ENCODE data around the gene PHOX2B. TPM values are rescaled to one million over a fixed set of nuclear protein-coding genes. Genes with fewer than 3 reads are reported as not detected.

PHOX2B gene
- total and polyA plus RNA-seq, 12 donors, result not detected

DNA sequence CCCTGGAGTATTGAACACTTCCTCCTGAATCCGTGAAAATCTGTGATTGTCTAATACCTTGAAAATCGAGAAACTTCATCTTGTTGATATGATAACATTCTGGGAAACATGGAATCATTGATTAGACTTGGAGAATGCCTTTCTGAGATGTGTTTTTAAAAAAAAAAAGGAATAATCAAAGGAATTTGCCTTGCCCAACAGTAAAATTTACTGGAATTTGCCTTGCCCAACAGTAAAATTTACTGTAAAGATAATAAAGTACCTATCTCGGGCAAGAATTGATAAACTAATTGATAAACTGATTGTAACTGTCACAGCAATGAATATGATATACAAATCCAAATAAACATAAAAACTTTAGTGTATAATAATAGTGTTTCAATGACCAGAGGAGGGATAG lies 44.7 kb downstream of the PHOX2B start:
- no peak overlapping the region for H3K4me3 ChIP-seq
- WGBS, 2 donors, result 58 to 65% methylated on average over 3 of the region's 3 CpGs
- peaks cover 0 to 18% (median 0%) of the 10 kb centered on the region in 9 donors for H3K36me3 ChIP-seq
- no peaks in the 10 kb centered on the region for H3K9me3 ChIP-seq
- no peak for DNase-seq
- peaks cover 0 to 10% (median 0%) of the 10 kb centered on the region in 7 donors for H3K27me3 ChIP-seq
- H3K27ac ChIP-seq, result no peak overlapping the region
- intact Hi-C loops (cut with DNase I), result loop anchor here in 1 of 10 donors (1.0 kb wide), 1 partner anchor 41 kb away; no protein-coding TSS in a partner anchor
- no peaks in the 10 kb centered on the region for H3K4me1 ChIP-seq
- TF ChIP-seq, protein P1, sequence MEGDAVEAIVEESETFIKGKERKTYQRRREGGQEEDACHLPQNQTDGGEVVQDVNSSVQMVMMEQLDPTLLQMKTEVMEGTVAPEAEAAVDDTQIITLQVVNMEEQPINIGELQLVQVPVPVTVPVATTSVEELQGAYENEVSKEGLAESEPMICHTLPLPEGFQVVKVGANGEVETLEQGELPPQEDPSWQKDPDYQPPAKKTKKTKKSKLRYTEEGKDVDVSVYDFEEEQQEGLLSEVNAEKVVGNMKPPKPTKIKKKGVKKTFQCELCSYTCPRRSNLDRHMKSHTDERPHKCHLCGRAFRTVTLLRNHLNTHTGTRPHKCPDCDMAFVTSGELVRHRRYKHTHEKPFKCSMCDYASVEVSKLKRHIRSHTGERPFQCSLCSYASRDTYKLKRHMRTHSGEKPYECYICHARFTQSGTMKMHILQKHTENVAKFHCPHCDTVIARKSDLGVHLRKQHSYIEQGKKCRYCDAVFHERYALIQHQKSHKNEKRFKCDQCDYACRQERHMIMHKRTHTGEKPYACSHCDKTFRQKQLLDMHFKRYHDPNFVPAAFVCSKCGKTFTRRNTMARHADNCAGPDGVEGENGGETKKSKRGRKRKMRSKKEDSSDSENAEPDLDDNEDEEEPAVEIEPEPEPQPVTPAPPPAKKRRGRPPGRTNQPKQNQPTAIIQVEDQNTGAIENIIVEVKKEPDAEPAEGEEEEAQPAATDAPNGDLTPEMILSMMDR (IDR thresholded peaks at IDR 0.05), result no peak
- no peak for ATAC-seq

GRCh38 chr4:41702770-41703169 lies 45.8 kb downstream of the PHOX2B start:
- Histone ChIP-seq H3K9me3 (no peaks in the 10 kb centered on the region), H3K36me3 (peaks cover 0 to 28% (median 0%) of the 10 kb centered on the region in 9 donors), H3K4me1 (no peaks in the 10 kb centered on the region), H3K27me3 (peaks cover 0 to under 1% (median 0%) of the 10 kb centered on the region in 7 donors), H3K4me3 (no peak overlapping the region), H3K27ac (no peak overlapping the region)
- TF ChIP-seq, protein P1 (IDR thresholded peaks at IDR 0.05), result no peak
- 77 to 81% methylated on average over 4 of the region's 4 CpGs for WGBS, 2 donors
- DNase-seq (no peak), ATAC-seq (no peak)
- intact Hi-C loops (cut with DNase I), result loop anchor here in 1 of 10 donors (1.0 kb wide), 1 partner anchor 42 kb away; no protein-coding TSS in a partner anchor

- intact Hi-C loops (cut with DNase I), result no loop called here
These were observed 46.5 kb downstream of the PHOX2B start for GRCh38 chr4:41701983-41702382.

GRCh38 chr4:41696763-41697162 lies 51.8 kb downstream of the PHOX2B start:
- Histone ChIP-seq H3K4me1 (no peaks in the 10 kb centered on the region), H3K9me3 (no peaks in the 10 kb centered on the region), H3K36me3 (peaks cover 0 to 87% (median 3%) of the 10 kb centered on the region in 9 donors), H3K4me3 (no peak overlapping the region), H3K27ac (no peak overlapping the region), H3K27me3 (no peaks in the 10 kb centered on the region)
- ATAC-seq (no peak), DNase-seq (no peak)
- TF ChIP-seq, protein P1 (IDR thresholded peaks at IDR 0.05), result no peak
- WGBS, 2 donors, result 78 to 84% methylated on average over 4 of the region's 4 CpGs
- intact Hi-C loops (cut with DNase I), result loop anchor here in 1 of 10 donors (5.0 kb wide), 1 partner anchor 116 kb away; no protein-coding TSS in a partner anchor

More at GRCh38 chr4:41701983-41702382, 46.5 kb downstream of the PHOX2B start:
- Histone ChIP-seq H3K36me3 (peaks cover 0 to 36% (median 0%) of the 10 kb centered on the region in 9 donors), H3K4me1 (no peaks in the 10 kb centered on the region), H3K27ac (no peak overlapping the region), H3K27me3 (no peaks in the 10 kb centered on the region), H3K9me3 (no peaks in the 10 kb centered on the region), H3K4me3 (no peak overlapping the region)
- TF ChIP-seq, protein P1 (IDR thresholded peaks at IDR 0.05), result no peak
- no peak for ATAC-seq
- no peak for DNase-seq
- WGBS, 2 donors, result 86 to 93% methylated on average over 3 of the region's 3 CpGs
